CD4-positive, alpha-beta T cell treated with Interleukin-17A for 1 hour (primary cell): Measurements from ENCODE around the gene POPDC3.

Experiments used
- DNase-seq: peaks from one replicate; pipeline ENCODE4 v3.0.0-alpha.2; 2020

Gene POPDC3

GRCh38 chr6:105137388-105137787 lies 42.4 kb downstream of the POPDC3 start:
- DNase-seq: no peak

DNA sequence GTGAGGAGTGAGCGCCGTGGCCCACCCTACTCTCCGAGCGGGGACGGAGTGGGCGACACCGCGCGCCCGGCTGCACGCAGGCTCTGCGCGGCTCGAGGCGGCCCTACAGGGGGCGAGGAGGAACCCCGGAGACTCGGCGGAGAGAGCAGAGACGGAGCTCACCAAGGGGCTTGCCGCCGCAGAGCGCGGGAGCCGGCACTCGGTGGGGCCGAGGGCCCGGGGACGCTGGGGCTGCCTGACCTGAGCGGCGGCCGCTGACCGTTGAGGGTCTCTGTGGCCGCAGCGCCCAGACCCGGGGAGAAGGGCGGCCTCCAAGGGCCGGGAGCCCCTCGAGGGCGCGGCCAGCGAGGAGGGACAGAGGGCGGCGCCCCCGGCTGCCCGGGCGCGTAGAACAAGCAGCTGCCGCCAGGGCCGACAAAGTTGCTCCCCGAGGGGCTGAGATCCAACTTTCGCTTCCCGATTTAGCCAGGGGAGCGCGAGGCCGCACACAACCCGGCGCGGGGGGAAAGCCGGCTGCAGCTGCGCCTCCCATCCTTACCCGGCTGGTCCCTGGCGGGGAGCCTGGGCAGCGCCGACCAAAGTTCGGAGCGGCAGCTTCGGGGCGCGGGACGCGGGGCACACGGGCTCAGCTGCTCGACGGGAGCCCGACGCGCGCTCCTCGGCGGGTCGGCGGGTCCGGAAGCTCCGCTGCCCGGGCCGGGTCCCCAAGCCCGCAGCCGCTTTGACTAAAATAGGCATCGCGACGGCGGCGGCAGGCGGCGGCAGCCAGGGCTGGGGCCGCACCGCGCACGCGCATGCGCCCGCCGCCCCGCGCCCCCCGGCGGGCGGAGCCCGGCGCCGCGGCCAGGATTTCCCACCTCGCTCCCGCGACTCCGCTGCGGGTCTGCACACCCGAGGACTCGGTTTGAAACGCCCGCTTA lies 43.1 kb downstream of the POPDC3 start:
- DNase-seq: peak; percentile 5

DNA sequence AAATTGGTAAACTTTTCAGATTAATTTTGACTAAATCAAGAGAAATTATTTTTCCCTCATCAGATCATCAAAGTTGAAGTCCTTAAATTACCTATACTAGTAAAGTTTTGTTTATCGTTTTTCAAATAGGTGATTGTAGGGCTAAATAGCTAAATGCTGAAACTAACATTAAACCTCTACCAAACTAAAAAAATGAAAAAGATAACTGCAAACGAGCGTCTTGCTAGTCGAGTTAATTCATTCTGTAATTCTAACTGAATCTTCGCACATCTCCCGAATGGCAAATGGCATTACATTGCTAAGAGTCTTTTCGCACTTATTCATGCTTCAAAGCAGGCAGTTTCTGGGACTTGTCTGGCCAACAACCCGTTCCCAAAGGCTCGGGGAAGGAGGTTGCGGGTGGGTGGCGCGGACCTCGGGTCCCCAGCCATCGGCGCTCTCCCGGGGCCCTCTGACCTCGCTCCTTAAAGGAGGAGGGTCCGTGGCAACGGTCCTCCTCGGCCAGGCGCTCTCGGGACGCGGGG lies 43.8 kb downstream of the POPDC3 start:
- no peak for DNase-seq

GRCh38 chr6:105135056-105135455 lies 44.8 kb downstream of the POPDC3 start:
- no peak for DNase-seq

DNA sequence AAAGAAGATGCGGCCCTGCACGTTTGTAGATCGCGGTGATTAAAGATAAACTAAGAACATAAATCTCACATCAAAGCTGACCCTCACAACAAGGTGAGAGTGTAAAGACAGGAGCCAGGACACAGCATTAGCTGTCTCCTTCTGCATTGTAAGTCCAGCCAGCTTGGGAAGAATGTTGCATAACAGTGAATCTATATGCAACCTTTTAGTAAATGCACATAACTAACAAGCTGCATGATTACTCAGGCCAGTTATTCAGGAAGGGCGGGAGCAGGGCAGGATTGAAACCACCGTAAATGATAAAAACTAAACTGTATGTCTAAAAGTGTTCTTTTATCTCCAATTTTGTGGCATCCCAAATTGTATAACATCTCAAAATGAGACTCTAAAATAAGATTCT lies 57.1 kb downstream of the POPDC3 start:
- no peak for DNase-seq

DNA sequence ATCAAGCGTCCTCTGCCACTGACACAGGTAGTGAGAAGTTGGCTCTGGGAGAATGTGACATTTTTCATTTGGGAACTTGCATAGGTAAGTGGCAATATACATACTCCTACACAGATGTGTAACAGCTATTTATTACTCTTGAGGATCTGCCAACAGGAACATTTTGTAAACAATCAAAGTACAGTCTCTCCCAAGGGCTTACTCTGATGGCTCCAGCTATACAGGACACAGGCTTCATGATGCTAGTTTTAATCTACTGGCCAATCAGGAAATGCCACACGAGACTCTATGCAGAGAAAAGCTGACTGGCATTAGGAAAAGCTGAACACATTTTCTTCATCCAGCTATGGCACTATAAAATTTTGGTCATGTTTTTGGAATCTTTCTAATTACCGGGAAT lies 57.8 kb downstream of the POPDC3 start:
- DNase-seq: no peak

- no peak for DNase-seq
Measured at GRCh38 chr6:105120570-105120969, 59.2 kb downstream of the POPDC3 start.

DNA sequence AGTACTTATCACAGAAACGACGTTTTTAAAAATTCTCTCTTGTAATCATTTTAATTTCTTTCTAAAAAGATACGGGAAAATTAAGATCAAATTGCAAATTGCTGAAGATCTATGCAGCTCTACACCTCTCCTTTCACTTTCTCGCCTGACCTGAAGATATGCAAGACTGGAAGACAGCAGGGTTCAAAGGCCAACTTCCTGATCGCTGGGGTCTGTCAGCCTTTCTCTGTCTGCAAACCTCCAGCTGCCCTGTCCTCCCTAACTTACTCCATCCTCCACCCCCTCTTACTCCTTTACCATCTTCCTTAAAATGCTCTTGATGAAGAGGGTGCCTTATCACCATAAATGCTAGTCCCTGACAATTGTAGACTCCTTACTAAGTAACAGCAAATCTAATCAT lies 63.7 kb downstream of the POPDC3 start:
- no peak for DNase-seq

DNA sequence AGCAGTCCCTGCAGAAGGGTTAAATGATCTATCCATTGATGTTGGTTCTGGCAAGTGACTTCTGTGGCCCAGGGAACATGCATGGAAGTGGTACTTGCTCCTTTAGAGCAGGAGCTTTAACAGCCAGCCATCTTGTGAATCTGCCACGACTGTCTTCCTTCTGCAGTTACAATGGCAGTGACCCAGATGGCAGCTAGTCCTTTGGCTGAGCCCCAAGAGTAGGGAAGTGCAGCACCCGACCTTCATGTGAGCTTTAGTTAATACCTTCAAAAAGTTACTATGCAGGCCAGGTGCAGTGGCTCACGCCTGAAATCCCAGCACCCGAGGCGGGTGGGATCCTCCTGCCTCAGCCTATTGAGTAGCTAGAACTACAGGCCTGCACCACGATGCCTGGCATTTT lies 66.4 kb downstream of the POPDC3 start:
- no peak for DNase-seq

GRCh38 chr6:105112577-105112976 lies 67.2 kb downstream of the POPDC3 start:
- DNase-seq: no peak

DNA sequence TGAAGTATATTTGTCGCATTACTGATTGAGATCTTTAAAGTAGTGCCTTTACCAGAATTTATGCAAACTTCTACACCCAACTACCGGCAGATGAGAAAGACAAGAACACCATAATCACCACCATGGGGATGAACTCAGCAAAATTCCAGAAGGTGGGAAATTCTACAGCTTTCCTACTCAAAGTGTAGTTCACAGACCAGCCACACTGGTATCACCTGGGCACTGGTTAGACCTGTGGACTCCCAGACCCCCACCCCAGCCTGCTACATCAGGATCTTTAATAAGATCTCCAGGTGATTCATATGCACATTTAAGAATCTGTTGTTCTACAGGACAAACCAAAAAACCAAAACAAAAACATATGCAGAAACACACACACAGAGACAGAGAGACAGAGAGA lies 67.9 kb downstream of the POPDC3 start:
- no peak for DNase-seq

- DNase-seq: no peak
Measured at GRCh38 chr6:105111105-105111504, 68.7 kb downstream of the POPDC3 start.

DNA sequence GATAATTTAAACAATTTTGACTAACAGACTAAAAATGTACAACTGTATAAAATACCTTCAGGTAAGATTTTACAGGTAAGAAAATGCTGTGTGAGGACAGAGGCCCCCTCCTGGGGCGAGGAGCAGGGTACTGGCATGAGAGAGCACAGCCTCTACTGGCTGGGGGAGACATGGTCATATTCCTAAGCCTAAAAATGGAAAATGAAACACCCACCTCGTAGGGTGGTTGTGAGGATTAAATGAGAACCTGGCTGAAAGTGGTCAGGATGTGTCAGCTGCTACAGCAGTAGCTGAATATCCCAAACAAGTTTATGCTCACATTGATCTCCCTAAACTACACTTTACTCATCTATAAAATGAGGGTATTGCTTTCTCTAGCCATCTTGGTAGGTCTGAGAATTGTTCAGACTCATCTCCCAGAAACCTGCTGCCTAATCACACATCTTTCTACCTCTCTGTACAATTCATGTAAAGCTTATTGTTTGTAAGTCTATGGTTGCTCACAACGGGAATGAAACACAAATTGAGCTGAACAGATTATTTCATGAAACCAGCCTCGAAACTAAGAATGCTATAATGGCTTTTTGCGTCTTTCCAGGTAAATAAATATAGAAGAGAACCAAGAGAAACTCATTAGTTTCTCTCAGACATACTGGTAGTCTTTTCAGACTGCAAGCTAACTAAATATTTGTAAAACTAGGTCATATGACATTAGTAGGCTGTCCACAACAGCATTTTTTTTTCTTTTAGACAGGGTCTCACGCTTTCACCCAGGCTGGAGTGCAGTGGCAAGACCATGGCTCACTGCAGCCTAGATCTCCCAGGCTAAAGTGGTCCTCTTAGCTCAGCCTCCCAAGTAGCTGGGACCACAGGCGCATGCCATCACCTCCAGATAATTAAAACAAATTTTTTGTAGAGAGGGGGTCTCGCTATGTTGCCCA lies 69.6 kb downstream of the POPDC3 start:
- no peak for DNase-seq

DNA sequence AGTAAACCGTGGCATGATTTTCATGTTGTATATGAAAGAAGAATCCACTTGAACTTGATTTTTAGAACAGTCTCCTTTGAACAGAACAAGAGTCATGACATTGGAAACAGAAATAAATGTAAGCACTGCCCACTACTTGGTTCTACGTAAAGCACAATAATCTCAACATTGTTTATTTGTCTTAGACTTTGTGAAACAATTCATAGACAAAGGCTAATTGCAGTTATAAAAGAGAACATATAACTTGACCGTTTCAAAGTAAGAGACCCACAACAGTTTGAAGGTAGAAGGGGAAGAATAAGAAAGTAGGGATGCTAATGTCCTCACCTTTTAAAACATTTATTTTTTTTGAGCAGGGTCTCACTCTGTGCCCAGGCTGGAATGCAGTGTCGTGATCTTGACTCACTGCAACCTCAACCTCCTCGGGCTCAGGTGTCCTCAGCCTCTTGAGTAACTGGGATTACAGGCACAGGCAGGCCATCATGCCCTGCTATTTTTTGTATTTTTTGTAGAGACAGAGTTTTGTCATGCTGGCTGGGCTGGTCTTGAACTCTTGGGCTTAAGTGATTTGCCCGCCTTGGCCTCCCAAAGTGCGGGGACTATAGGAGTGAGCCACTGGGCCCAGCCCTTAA lies 71.1 kb downstream of the POPDC3 start:
- no peak for DNase-seq
